GM12892 (cell line): ENCODE results near the gene ABCC1.

ENCODE experiments used
- POLR2A ChIP-seq: IDR thresholded peaks from 2 replicates; pipeline ENCODE4 v1.6.1; 2011; ENCODE audit warnings: low read depth, low read length, control low read depth
- POLR2AphosphoS5 ChIP-seq: IDR thresholded peaks from 2 replicates; pipeline ENCODE4 v1.6.1; 2011; ENCODE audit warnings: low read depth, low read length, control low read depth
- TAF1 ChIP-seq: IDR thresholded peaks from 2 replicates; pipeline ENCODE4 v1.6.1; 2011; ENCODE audit warnings: low read depth, mild to moderate bottlenecking, control low read depth, low read length, borderline replicate concordance

- TF ChIP-seq POLR2A (no peak), POLR2AphosphoS5 (no peak), TAF1 (no peak)
Measured at GRCh38 chr16:16092925-16093627, 143.7 kb downstream of the ABCC1 start.
